Smooth muscle cell (in vitro differentiated cells): Measurements from ENCODE around the gene APOBEC3B. TPM values are rescaled to one million over a fixed set of nuclear protein-coding genes. Genes with fewer than 3 reads are reported as not detected.
"Not testable (repeated sequence)": the region's sequence is repeated elsewhere in the genome, so short reads cannot be mapped to it uniquely, and the experiment has no call there.

ENCODE experiments used
- DNase-seq: peaks from one replicate; lab custom pipeline; 2025; ENCODE audit not compliant: unreplicated experiment; lab: John Stamatoyannopoulos, UW
- H2AFZ ChIP-seq: fragments of 200-600 bp; sonication (generic); 2 replicates; pipeline ENCODE4 v1.6.0; 2016; ENCODE audit warnings: antibody characterized with exemption, low read depth, mild to moderate bottlenecking
- H3F3A ChIP-seq: fragments of 200-600 bp; sonication (generic); 2 replicates; pipeline ENCODE4 v1.6.0; 2017; ENCODE audit warnings: antibody characterized with exemption, low read depth
- H3K27ac ChIP-seq: fragments of 200-600 bp; sonication (generic); 2 replicates; pipeline ENCODE4 v1.5.1; 2016; ENCODE audit warnings: low read depth, mild to moderate bottlenecking
- H3K27me3 ChIP-seq: fragments of 200-600 bp; sonication (generic); 2 replicates; pipeline ENCODE4 v1.6.1; 2016; ENCODE audit warnings: low read depth, mild to moderate bottlenecking
- H3K36me3 ChIP-seq: fragments of 200-600 bp; sonication (generic); 2 replicates; pipeline ENCODE4 v1.5.1; 2016; ENCODE audit warnings: low read depth
- H3K4me1 ChIP-seq: fragments of 200-600 bp; sonication (generic); 2 replicates; pipeline ENCODE4 v1.5.1; 2016; ENCODE audit warnings: low read depth
- H3K4me2 ChIP-seq: fragments of 200-600 bp; sonication (generic); 2 replicates; pipeline ENCODE4 v1.6.0; 2016; ENCODE audit warnings: mild to moderate bottlenecking
- H3K4me3 ChIP-seq: fragments of 200-600 bp; sonication (generic); 2 replicates; pipeline ENCODE4 v1.5.1; 2016; ENCODE audit warnings: mild to moderate bottlenecking
- H3K79me2 ChIP-seq: fragments of 200-600 bp; sonication (generic); 2 replicates; pipeline ENCODE4 v1.6.0; 2016; ENCODE audit warnings: low read depth, mild to moderate bottlenecking
- H3K9ac ChIP-seq: fragments of 200-600 bp; sonication (generic); 2 replicates; pipeline ENCODE4 v1.6.0; 2016; ENCODE audit warnings: low read depth
- H3K9me3 ChIP-seq: fragments of 200-600 bp; sonication (generic); replicated peaks from 2 replicates; pipeline ENCODE4 v1.5.1; 2016; ENCODE audit warnings: low read depth
- H4K20me1 ChIP-seq: fragments of 200-600 bp; sonication (generic); 2 replicates; pipeline ENCODE4 v1.6.0; 2016; ENCODE audit warnings: low read depth
- CTCF ChIP-seq: fragments of 200-600 bp; sonication (generic); IDR thresholded peaks from 2 replicates; pipeline ENCODE4 v1.5.1; 2017; ENCODE audit warnings: borderline replicate concordance, mild to moderate bottlenecking, antibody characterized with exemption; ENCODE audit not compliant: insufficient read depth, poor library complexity, severe bottlenecking
- WGBS: methylation state at CpG from one replicate; pipeline ENCODE4 v1.1.7; 2016; ENCODE audit warnings: low lambda C conversion rate; 5-methylcytosine and 5-hydroxymethylcytosine counted together
- polyA plus RNA-seq: library from polyadenylated mRNA; unstranded; fragments of >200 nt; fragmentation: Nextera tagmentation; extraction: Ambion mirVana; gene quantifications from 2 replicates; pipeline ENCODE4 v1.2.1, GENCODE V29; 2016
- total RNA-seq: library from RNA; depleted of rRNA; stranded (reverse); fragments of >200 nt; gene quantifications from 2 replicates; pipeline ENCODE4 v1.2.3, GENCODE V29; 2014

Gene APOBEC3B
- total and polyA plus RNA-seq, 2 experiments from 2014 or later = 0.58 to 5.6 TPM

- no peaks in the 10 kb centered on the region for H4K20me1 ChIP-seq
- no peaks in the 10 kb centered on the region for H3K36me3 ChIP-seq
- no peak for TF ChIP-seq CTCF
- no peak overlapping the region for H3K4me2 ChIP-seq
- no peak overlapping the region for H3K9ac ChIP-seq
- H3K27me3 ChIP-seq = no peaks in the 10 kb centered on the region
- WGBS = 94% methylated on average over 18 of the region's 18 CpGs
- H3K79me2 ChIP-seq = no peaks in the 10 kb centered on the region
- H2AFZ ChIP-seq = no peak overlapping the region
- no peak for DNase-seq
- H3K9me3 ChIP-seq = no peaks in the 10 kb centered on the region
- H3K4me3 ChIP-seq = no peak overlapping the region
- H3K4me1 ChIP-seq = no peaks in the 10 kb centered on the region
- no peak overlapping the region for H3K27ac ChIP-seq
- H3F3A ChIP-seq = no peaks in the 10 kb centered on the region
These were observed 7.8 kb upstream of the APOBEC3B start for GRCh38 chr22:38974170-38974825.

GRCh38 chr22:38974826-38975175 lies 7.3 kb upstream of the APOBEC3B start:
- Histone ChIP-seq H3K4me2 (no peak overlapping the region), H3K79me2 (no peaks in the 10 kb centered on the region), H4K20me1 (no peaks in the 10 kb centered on the region), H3K27me3 (no peaks in the 10 kb centered on the region), H3K9me3 (no peaks in the 10 kb centered on the region), H3K9ac (no peak overlapping the region), H3K4me3 (no peak overlapping the region), H3F3A (no peaks in the 10 kb centered on the region), H2AFZ (no peak overlapping the region), H3K36me3 (no peaks in the 10 kb centered on the region), H3K4me1 (no peaks in the 10 kb centered on the region), H3K27ac (no peak overlapping the region)
- no peak for TF ChIP-seq CTCF
- WGBS = 93% methylated on average over 7 of the region's 7 CpGs
- DNase-seq = no peak

GRCh38 chr22:38977289-38977688 lies 4.9 kb upstream of the APOBEC3B start:
- not testable (repeated sequence) for H3F3A ChIP-seq, H3K4me2 ChIP-seq, H3K4me1 ChIP-seq, H3K4me3 ChIP-seq, H4K20me1 ChIP-seq, H3K9ac ChIP-seq, H3K27ac ChIP-seq, H3K9me3 ChIP-seq, H3K36me3 ChIP-seq, H3K27me3 ChIP-seq, H2AFZ ChIP-seq, DNase-seq, H3K79me2 ChIP-seq
- 94% methylated on average over 4 of the region's 4 CpGs for WGBS

- 81% methylated on average over 10 of the region's 10 CpGs for WGBS
- not testable (repeated sequence) for H3F3A ChIP-seq, H3K9me3 ChIP-seq, H2AFZ ChIP-seq, H3K79me2 ChIP-seq, H4K20me1 ChIP-seq, H3K4me3 ChIP-seq, H3K4me1 ChIP-seq, H3K4me2 ChIP-seq, H3K27me3 ChIP-seq, H3K27ac ChIP-seq, H3K36me3 ChIP-seq, DNase-seq, H3K9ac ChIP-seq
These were observed 1.6 kb upstream of the APOBEC3B start for GRCh38 chr22:38980587-38980986.
